GM18507 (cell line): ENCODE measurements around the gene GPC3.

Experiments used
- DNase-seq: peaks from one replicate; pipeline ENCODE4 v3.0.0; 2011; ENCODE audit warnings: low read depth; ENCODE audit not compliant: insufficient read length; ENCODE audit errors: extremely low spot score
- FAIRE-seq: peaks from 2 replicates; lab custom pipeline; 2011; peaks lifted over from hg19 to GRCh38; lab: Jason Lieb, UNC

Gene GPC3

DNA sequence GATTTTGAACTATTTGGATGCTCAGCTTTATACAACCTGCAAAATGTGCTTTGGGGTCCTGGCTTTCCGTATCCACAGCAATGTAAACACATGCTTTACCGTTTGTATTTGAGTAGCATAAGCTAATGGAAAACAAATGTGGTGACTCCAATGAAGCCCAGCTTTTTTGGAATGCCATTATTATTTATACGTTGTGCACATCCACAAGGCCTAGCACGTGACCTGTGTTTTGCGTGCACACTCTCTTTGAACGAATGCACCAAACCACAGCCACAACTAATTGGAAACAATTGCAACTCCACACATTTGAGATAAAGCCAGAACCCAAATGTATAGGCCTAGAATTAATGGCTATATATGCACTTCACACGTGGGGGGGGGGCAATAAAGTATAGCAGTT lies 380.6 kb downstream of the GPC3 start:
- FAIRE-seq, result no peak
- no peak for DNase-seq

DNA sequence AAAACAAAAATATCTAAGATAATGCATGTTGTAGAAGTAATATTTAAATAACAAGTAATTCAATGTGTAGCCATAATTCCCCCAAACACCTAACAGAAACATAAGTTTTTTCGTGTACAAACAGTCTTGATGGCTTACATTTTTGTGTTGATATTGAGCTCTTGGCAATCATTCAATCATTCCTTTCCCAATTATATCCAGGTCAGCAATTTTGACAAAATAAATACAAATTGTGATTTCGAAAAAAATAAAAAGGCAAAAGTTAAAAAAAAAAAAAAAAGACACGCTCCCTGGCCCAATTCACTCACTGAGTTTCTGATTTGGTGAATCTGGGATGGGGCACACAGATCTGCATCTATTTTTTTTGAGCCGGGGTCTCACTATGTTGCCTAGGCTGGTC lies 382.5 kb downstream of the GPC3 start:
- DNase-seq, result no peak
- no peak for FAIRE-seq

DNA sequence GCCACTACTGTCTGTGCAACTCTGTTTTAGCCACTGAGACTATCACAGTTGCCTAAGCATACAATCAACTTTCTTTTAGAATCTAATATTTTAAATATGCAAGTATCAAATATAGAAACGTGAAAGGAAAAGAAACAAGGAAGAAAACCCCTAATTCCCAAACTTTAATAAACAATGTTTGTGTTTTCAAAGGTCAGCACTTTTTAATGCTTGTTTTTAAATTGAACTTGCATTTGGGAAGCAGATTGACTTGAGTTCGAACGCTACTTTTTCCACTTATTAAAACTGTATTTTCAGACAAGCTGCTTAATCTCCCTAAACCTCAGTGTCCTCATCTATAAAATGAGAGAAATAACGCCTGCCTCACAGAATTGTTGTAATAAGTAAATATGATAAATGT lies 384.3 kb downstream of the GPC3 start:
- FAIRE-seq (no peak), DNase-seq (no peak)

DNA sequence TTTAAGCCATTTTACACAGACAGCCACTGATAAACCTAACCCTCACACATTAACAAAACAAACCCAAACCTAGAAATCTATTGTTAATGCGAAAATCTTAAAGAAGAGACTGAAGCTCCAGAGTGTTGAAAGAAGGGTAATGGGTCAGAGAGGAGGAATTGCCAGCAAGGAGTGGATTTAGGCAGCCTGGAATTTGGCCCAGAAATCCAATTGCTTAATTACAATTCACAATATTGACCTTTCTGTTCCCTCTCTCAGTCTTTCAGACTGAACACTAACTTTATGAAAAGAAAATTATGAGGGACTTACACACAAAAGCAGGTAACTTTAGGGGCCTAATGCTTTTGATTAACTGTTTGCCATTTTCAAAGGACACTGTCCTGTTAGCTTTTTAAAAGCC lies 384.9 kb downstream of the GPC3 start:
- no peak for FAIRE-seq
- DNase-seq, result no peak

DNA sequence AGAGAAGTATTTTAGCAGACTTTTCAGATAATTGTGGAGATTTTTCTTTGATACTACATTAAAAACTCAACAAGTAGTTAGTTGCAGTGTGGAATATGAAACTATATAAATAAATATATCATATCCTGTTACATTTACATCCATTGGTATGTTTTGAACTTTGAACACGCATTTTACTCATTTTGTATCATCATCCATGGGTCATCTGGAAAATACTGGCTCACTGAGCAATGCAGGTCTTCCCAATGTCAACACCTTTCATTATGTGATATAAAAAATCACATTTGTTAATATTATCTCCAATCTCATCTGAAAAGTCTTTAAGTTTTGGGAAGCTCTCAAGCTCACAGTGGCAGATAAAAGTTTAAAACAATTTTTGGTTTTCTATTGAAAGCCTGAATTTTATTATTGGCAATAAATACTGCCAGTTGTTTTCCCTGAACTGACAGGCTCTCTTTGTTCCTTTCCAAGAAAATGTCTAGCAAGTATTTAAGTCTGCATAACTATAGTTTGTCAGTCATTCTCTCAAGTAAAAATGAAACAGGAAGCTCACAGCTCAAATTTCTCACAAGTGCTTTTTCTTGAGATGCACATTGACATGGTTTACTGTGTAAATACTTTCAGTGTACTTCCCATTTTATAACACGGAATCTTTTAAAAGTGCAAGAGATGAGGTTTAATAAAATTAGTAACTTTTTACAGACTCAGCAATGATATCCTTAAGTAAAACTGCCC lies 386.6 kb downstream of the GPC3 start:
- DNase-seq, result no peak
- no peak for FAIRE-seq

DNA sequence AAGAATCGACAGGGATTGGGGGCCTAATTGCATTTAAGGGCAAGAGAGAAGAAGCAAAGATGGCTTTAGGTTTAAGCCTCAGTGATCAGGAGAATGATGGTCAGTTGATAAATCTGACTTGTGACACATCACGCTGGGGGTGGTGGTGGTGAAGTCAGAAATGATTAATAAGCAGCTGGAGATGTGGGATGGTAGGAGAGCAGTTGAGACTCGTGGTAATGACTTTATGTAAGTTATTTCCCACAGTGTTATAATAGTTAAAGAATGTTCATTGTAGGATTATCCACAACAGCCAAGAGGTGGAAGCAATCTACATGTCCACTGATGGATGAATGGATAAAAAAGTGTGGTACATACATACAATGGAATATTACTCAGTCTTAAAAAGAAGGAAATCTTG lies 391.2 kb downstream of the GPC3 start:
- FAIRE-seq, result no peak
- DNase-seq, result no peak

DNA sequence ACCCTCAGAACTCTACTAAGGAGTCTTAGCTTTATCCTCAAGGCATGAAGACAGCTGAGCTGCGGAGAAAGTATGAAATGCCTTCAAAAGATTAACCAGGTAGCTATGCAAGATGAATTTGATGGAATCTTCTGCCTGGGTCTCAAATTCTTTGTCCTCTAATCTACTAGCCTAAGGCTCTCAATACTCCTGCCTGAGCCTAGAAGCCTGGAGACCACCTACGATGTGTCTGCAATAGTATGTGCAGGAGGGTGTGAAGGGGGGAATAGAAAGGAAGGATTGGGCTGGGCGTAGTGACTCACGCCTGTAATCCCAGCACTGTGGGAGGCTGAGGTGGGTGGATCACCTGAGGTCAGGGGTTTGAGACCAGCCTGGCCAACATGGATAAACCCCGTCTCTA lies 391.9 kb downstream of the GPC3 start:
- FAIRE-seq (no peak), DNase-seq (no peak)

DNA sequence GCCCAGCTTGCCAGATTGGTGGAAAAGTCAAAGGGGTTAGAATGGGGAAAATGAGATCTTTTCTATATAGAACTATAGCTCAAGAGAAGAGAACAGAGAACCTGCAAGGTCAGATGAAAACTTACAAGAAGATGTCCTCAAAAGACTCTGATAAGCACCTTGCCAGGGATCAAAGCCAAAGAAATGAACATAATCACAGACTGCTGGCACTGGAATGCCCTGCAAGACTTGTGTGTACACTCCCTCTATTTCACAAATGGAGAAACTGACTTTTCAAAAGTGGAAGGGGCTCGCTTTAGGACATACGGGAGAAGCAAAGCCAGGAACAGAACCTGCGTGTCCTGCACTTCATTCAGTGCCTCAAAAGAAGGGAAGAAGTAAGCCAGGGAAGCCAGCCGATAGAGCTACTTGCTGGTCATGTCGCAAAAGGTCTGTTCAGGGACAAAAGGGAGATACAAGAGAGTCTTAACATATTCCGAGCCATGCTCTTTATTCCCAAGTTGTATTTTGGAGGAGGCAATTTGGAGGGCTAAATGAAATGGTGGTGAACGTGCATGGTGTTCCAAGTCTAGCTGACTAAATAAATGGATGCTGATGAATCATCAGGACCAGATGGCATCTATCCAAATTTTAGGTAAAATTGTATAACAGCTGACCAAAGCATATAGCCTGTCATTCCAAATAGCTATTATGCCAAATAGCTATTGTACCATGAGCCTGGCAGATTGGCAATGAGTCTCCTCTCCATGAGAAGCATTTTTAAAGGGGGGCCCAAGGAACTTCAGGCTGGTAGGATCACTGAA lies 394.5 kb downstream of the GPC3 start:
- DNase-seq (no peak), FAIRE-seq (no peak)

DNA sequence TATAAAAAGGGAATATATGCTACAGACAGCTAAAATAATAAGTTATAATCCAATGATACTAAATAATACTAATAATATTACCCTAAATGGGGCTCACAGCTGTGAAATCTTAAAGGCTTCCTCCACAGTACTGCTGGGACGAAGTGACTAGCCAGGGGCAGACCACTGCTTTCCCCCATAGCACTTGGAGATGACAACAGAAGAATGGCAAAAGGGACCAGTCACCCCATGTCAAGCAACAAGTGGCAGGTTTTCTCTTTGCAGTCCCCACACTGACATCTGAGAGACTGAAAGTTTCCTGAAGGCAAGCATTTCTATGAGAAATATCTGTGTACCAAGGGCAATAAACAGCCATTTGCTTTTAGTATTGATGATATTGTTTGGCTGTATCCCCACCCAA lies 396.6 kb downstream of the GPC3 start:
- FAIRE-seq, result no peak
- no peak for DNase-seq

DNA sequence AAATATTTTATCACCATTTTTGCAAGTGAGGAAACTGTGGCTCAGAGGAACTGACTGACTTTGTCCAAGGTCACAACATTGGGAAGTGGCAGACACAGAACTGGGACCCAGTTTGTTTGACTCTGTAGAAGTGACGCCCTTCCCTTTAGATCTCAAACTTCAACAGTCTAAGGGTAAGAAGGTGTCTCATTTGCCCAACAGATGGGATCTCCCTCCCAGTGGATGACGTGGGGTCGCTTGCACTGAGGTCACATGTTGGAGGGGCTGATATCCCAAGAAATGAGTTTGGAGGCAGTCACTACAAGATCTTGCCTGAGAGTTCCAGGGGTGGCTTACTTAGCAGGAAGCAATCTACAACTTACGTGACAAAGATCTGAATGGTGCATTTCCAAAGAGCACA lies 397.6 kb downstream of the GPC3 start:
- no peak for FAIRE-seq
- no peak for DNase-seq

DNA sequence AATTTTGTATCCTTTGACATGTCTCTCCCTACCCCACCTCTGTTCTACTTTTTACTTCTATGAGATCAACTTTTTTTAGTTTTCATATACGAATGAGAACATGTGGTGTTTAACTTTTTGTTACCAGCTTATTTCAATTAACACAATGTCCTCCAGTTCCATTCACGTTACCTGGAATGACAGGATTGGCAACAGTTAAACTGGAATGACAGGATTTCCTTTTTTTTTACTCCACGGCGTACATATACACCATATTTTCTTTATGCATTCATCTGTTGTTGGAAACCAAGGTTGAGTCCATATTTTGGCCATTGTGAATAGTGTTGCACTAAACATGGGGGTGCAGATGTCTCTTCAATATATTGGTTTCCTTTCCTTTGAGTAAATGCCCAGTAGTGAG lies 398.3 kb downstream of the GPC3 start:
- no peak for FAIRE-seq
- DNase-seq, result no peak

DNA sequence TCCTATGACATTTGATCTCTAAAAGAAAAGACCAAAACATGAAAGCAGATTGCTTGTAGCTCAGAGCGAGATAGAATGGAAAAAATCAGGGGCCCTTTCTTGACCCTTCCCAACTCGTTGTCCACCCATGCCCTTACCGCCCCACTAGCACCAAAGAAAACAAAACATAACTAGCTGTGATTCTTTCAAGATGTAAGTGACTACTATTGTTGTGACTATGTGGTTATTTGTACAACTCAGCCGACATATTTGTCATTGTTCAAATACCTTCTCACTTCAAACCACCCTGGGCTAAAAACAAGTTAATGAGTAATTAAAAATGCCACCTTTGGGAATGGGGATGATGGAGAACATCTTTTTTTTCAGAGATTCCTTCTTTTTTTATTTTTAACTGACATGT lies 399.0 kb downstream of the GPC3 start:
- FAIRE-seq (no peak), DNase-seq (no peak)

DNA sequence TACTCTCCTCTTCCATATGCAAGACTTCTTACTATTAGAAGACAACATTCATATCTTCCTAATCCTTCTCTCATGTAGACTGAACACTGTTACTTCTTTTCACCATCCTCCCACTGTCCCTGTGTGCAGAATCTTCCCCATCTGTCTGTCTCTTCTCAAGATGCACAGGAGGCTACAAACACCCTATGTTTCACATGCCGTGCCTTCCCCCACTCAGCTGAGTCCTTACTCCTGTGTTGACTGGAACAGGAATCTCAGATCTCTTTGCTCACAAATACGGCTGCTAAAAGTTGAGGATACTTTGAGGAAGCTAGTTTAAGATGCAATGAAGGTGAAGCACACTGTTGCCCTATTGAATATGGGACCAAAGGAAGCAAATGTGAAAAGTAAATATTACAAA lies 401.6 kb downstream of the GPC3 start:
- no peak for FAIRE-seq
- DNase-seq, result no peak

DNA sequence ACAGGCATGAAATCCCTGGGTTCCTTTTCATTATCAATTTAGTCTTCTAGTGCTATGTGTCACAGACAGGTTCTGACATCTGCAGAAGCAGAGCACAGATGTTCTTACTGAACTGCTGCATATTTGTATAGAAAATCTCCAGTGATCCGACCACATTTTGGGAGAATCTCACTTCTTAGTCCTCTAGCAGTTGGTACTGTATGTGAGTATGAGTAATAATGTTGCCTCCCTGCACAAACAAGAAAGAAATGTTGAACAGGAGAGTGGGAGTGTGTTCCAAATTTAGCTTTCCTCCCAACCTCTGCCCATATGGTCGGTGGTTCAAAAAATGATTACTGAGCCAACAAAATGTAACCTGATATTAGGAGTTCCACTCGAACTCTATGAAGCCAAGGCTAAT lies 404.8 kb downstream of the GPC3 start:
- DNase-seq (no peak), FAIRE-seq (no peak)

DNA sequence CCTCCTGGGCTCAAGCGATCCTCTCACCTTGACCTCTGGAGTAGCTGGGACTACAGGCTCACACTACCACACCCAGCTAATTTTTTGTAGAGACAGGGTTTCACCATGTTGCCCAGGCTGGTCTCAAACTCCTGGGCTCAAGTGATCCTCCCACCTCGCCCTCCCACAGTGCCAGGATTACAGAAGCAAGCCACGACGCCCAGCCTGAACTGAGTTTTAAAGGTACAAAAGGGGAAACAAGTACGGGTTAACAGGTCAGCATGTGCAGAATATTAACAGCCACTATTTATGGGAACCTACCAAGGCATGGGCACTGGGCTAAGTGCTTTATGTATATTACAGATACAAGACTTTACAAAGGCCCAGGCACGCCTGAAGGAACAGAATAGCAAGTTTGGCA lies 405.8 kb downstream of the GPC3 start:
- DNase-seq (no peak), FAIRE-seq (no peak)

DNA sequence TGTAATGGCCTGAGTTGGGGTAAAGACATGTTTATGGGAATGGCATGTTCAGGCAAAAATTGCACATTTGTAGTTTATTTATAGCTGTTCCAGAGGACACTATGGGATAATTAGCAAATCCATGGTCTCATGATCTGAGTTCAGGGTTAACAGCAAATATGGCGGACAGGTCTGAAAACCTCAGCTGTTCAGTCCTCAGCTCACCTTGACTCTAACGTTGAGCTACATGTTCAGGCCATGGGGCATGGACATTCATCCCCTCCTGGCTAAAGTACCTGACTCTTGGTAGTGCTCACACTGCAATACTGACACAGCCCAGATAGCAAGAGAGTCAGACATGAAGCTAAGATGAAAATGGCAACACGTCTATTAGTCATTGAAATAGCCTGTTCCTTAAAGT lies 408.5 kb downstream of the GPC3 start:
- DNase-seq, result no peak
- FAIRE-seq, result no peak

DNA sequence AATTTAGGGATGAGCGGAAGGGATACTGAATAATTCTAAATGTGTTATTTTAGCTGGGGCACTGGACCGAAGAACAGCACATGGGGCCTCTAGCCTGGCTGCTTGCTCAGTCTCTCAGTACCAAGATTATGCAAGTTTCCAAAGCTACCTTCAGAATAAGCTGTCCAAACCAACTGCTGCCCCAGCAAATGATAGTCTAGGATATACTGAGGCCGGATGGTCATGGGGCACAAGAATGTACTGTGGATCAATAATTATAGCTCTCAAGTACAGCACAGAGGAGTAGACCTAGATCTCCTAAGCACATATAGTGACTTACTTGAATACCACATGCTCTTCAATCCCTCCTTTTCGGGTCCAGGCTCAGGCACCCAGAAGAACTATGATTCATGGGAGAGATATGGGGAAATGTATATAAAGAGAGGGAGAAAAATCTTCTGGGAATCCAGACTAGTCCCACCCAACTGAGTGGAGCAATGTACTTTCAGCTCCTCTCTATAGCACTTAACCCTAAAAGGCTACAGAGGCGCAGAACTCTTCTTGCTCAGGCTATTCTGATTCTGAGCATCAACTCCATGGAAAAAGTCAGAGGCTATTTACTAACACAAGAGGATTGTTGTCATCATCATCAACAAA lies 409.8 kb downstream of the GPC3 start:
- DNase-seq (no peak), FAIRE-seq (no peak)

DNA sequence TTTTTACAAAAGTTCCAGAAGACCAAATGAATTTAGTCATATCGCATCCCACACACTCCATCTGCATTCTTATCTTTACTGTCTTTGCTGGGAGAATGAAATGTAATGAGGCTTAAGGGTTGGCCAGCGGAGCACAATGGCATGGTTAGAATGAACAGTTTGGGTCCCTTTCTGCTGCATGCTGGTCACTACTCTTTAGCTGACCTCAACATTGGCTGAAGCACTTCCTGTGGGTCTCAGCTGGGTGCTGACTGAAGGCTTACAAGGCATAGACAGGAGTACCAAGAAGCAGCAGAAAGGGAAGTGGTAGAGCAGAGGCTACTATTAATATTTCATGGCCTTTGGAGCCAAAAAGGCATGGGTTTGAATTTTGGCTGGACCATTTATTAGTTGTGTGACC lies 410.7 kb downstream of the GPC3 start:
- DNase-seq, result no peak
- FAIRE-seq, result no peak

DNA sequence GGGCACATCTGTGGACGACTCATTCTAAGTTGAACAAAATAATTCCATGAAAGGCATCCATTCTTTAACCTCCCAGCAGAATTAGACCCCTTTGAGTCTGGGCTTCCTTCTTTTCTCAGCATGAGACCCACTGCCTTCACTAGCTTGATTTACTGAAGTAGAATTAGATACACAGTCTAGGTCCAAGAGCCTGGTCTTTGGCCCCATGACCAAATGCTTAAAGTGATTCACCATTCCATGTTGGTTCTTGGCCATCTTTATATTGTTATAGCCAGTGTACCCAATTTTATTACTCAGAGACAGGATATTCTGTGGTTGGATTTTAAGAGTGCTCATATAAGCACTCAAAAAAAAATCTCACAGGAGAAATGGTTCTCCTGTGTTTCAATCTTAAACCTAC lies 414.8 kb downstream of the GPC3 start:
- no peak for DNase-seq
- FAIRE-seq, result no peak

DNA sequence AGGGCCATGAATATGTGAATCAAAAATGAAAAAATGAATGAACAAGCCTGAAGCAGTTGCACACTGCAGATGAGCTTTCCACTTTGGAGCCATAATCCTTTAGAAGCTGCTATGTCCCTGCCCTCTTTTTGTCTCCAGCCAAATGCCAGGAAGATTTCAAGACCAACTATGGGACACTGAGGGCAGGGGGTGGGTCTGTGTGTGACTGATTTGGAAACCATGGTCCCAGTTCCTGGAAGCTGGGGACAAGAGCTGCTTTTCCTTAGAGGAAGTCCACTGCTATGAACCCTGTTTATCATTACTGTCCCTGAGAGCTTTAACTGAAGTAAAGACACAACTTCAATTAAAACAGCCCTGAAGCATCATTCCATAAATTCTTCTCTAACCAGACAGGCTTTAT lies 416.2 kb downstream of the GPC3 start:
- DNase-seq (no peak), FAIRE-seq (no peak)

DNA sequence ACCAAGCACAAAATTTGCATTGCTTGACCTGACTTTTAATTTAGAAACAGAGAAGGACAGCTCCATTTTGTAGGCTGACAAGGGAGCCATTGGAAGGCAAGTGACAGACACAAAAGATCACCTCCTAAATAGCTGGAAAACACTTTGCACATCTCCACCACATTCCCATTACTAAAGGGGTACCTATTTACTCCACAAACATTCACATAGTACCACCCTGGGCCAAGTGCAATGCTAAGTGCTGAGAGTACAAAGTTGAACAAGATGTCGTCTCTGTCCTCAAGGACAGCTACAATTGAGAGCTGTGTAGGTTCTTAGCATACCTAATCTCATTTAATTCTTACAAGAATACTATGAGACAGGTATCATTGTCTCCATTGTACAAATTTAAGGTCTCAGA lies 417.3 kb downstream of the GPC3 start:
- DNase-seq, result no peak
- FAIRE-seq, result no peak
